HEK293 (cell line): Measurements from ENCODE around the gene NMT2.

Experiments used
- INSM2 ChIP-seq: fragments of 450-650 bp; formaldehyde crosslinking; IDR thresholded peaks from 2 replicates; pipeline ENCODE4 v1.5.1; 2016; ENCODE audit warnings: missing biosample characterization, missing genetic modification characterization
- YY1 ChIP-seq: fragments of 450-650 bp; formaldehyde crosslinking; IDR thresholded peaks from 2 replicates; pipeline ENCODE4 v1.5.1; 2018; ENCODE audit warnings: missing biosample characterization, missing genetic modification characterization
- ZBTB10 ChIP-seq: fragments of 450-650 bp; formaldehyde crosslinking; IDR thresholded peaks from 2 replicates; pipeline ENCODE4 v1.5.1; 2016; ENCODE audit warnings: missing biosample characterization, missing genetic modification characterization
- ZFP69B ChIP-seq: fragments of 450-650 bp; formaldehyde crosslinking; IDR thresholded peaks from 2 replicates; pipeline ENCODE4 v1.5.1; 2016; ENCODE audit warnings: missing biosample characterization, missing genetic modification characterization
- ZNF10 ChIP-seq: fragments of 450-650 bp; formaldehyde crosslinking; IDR thresholded peaks from 2 replicates; pipeline ENCODE4 v1.5.1; 2017; ENCODE audit warnings: missing biosample characterization, missing genetic modification characterization
- ZNF155 ChIP-seq: fragments of 450-650 bp; formaldehyde crosslinking; IDR thresholded peaks from 2 replicates; pipeline ENCODE4 v1.5.1; 2016; ENCODE audit warnings: missing biosample characterization, missing genetic modification characterization
- ZNF311 ChIP-seq: fragments of 450-650 bp; formaldehyde crosslinking; IDR thresholded peaks from 2 replicates; pipeline ENCODE4 v1.5.1; 2017; ENCODE audit warnings: missing biosample characterization, missing genetic modification characterization, borderline replicate concordance
- ZNF37A ChIP-seq: fragments of 450-650 bp; IDR thresholded peaks from 2 replicates; pipeline ENCODE4 v1.5.1; 2018; ENCODE audit warnings: missing biosample characterization, missing genetic modification characterization
- ZNF514 ChIP-seq: fragments of 450-650 bp; formaldehyde crosslinking; IDR thresholded peaks from 2 replicates; pipeline ENCODE4 v1.5.1; 2016; ENCODE audit warnings: missing biosample characterization, missing genetic modification characterization
- ZNF558 ChIP-seq: fragments of 450-650 bp; formaldehyde crosslinking; IDR thresholded peaks from 2 replicates; pipeline ENCODE4 v1.5.1; 2016; ENCODE audit warnings: missing biosample characterization, missing genetic modification characterization
- ZNF561 ChIP-seq: fragments of 450-650 bp; IDR thresholded peaks from 2 replicates; pipeline ENCODE4 v1.5.1; 2018; ENCODE audit warnings: missing biosample characterization, missing genetic modification characterization, borderline replicate concordance
- ZNF596 ChIP-seq: fragments of 450-650 bp; IDR thresholded peaks from 2 replicates; pipeline ENCODE4 v1.5.0; 2018; ENCODE audit warnings: missing biosample characterization, mild to moderate bottlenecking, missing genetic modification characterization, moderate library complexity
- ZNF600 ChIP-seq: fragments of 450-650 bp; formaldehyde crosslinking; IDR thresholded peaks from 2 replicates; pipeline ENCODE4 v1.5.1; 2016; ENCODE audit warnings: missing biosample characterization, missing genetic modification characterization
- ZNF610 ChIP-seq: fragments of 450-650 bp; formaldehyde crosslinking; IDR thresholded peaks from 2 replicates; pipeline ENCODE4 v1.5.1; 2016; ENCODE audit warnings: missing biosample characterization, missing genetic modification characterization, borderline replicate concordance
- ZNF664 ChIP-seq: fragments of 450-650 bp; formaldehyde crosslinking; IDR thresholded peaks from 2 replicates; pipeline ENCODE4 v1.5.1; 2016; ENCODE audit warnings: missing biosample characterization, missing genetic modification characterization
- ZSCAN5A ChIP-seq: fragments of 450-650 bp; formaldehyde crosslinking; IDR thresholded peaks from 2 replicates; pipeline ENCODE4 v1.5.1; 2016; ENCODE audit warnings: missing biosample characterization, missing genetic modification characterization
- TF ChIP-seq, protein P1 (sequence below): fragments of 450-650 bp; formaldehyde crosslinking; IDR thresholded peaks from 2 replicates; pipeline ENCODE4 v1.5.1; 2017; ENCODE audit warnings: missing biosample characterization, mild to moderate bottlenecking, missing genetic modification characterization, moderate library complexity
- TF ChIP-seq, protein P2 (sequence below): fragments of 450-650 bp; formaldehyde crosslinking; IDR thresholded peaks from 2 replicates; pipeline ENCODE4 v1.5.1; 2016; ENCODE audit warnings: missing biosample characterization, missing genetic modification characterization
- TF ChIP-seq, protein P3 (sequence below): fragments of 450-650 bp; formaldehyde crosslinking; IDR thresholded peaks from 2 replicates; pipeline ENCODE4 v1.5.1; 2016; ENCODE audit warnings: missing biosample characterization, missing genetic modification characterization, borderline replicate concordance

The NMT2 gene

GRCh38 chr10:15088428-15089261 is 79.8 kb downstream of the NMT2 start, which contains the start of gene ACBD7 (continued):
- no peak for TF ChIP-seq INSM2
- peak; percentile 73; the same call in 1 of the 2 replicates for TF ChIP-seq ZNF610 (tag by site-specific recombination)
- no peak for TF ChIP-seq ZNF155
- TF ChIP-seq ZBTB10 (tag by site-specific recombination) = peak; percentile 77
- no peak for TF ChIP-seq ZNF37A
- no peak for TF ChIP-seq ZNF311 (tag by site-specific recombination)
- TF ChIP-seq ZNF10 (tag by site-specific recombination) = peak; percentile 46; the same call in 1 of the 2 replicates
- TF ChIP-seq ZNF596 (tag by site-specific recombination) = peak; percentile 86
- TF ChIP-seq, protein P1, sequence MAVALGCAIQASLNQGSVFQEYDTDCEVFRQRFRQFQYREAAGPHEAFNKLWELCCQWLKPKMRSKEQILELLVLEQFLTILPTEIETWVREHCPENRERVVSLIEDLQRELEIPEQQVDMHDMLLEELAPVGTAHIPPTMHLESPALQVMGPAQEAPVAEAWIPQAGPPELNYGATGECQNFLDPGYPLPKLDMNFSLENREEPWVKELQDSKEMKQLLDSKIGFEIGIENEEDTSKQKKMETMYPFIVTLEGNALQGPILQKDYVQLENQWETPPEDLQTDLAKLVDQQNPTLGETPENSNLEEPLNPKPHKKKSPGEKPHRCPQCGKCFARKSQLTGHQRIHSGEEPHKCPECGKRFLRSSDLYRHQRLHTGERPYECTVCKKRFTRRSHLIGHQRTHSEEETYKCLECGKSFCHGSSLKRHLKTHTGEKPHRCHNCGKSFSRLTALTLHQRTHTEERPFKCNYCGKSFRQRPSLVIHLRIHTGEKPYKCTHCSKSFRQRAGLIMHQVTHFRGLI (tag by site-specific recombination) = peak; percentile 51; the same call in 1 of the 2 replicates
- TF ChIP-seq ZNF558 (tag by site-specific recombination) = no peak
- peak; percentile 92 for TF ChIP-seq ZNF600 (tag by site-specific recombination)
- TF ChIP-seq ZSCAN5A (tag by site-specific recombination) = peak; percentile 69; the same call in 1 of the 2 replicates
- TF ChIP-seq, protein P2, sequence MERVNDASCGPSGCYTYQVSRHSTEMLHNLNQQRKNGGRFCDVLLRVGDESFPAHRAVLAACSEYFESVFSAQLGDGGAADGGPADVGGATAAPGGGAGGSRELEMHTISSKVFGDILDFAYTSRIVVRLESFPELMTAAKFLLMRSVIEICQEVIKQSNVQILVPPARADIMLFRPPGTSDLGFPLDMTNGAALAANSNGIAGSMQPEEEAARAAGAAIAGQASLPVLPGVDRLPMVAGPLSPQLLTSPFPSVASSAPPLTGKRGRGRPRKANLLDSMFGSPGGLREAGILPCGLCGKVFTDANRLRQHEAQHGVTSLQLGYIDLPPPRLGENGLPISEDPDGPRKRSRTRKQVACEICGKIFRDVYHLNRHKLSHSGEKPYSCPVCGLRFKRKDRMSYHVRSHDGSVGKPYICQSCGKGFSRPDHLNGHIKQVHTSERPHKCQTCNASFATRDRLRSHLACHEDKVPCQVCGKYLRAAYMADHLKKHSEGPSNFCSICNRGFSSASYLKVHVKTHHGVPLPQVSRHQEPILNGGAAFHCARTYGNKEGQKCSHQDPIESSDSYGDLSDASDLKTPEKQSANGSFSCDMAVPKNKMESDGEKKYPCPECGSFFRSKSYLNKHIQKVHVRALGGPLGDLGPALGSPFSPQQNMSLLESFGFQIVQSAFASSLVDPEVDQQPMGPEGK = peak; percentile 97
- no peak for TF ChIP-seq ZNF514 (tag by site-specific recombination)
- TF ChIP-seq ZNF664 (tag by site-specific recombination) = no peak
- TF ChIP-seq, protein P3, sequence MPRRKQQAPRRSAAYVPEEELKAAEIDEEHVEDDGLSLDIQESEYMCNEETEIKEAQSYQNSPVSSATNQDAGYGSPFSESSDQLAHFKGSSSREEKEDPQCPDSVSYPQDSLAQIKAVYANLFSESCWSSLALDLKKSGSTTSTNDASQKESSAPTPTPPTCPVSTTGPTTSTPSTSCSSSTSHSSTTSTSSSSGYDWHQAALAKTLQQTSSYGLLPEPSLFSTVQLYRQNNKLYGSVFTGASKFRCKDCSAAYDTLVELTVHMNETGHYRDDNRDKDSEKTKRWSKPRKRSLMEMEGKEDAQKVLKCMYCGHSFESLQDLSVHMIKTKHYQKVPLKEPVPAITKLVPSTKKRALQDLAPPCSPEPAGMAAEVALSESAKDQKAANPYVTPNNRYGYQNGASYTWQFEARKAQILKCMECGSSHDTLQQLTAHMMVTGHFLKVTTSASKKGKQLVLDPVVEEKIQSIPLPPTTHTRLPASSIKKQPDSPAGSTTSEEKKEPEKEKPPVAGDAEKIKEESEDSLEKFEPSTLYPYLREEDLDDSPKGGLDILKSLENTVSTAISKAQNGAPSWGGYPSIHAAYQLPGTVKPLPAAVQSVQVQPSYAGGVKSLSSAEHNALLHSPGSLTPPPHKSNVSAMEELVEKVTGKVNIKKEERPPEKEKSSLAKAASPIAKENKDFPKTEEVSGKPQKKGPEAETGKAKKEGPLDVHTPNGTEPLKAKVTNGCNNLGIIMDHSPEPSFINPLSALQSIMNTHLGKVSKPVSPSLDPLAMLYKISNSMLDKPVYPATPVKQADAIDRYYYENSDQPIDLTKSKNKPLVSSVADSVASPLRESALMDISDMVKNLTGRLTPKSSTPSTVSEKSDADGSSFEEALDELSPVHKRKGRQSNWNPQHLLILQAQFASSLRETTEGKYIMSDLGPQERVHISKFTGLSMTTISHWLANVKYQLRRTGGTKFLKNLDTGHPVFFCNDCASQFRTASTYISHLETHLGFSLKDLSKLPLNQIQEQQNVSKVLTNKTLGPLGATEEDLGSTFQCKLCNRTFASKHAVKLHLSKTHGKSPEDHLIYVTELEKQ (tag by site-specific recombination) = no peak
- peak; percentile 55; the same call in 1 of the 2 replicates for TF ChIP-seq YY1
- 0 out of 2 replicates have a peak, but pooled peaks have one; percentile 42 for TF ChIP-seq ZFP69B (tag by site-specific recombination)
- 0 out of 2 replicates have a peak, but pooled peaks have one; percentile 51 for TF ChIP-seq ZNF561 (tag by site-specific recombination)
